NCI-H146 treated with DMSO at 0.1 percent for 48 hours (cell line): ENCODE results near the gene FHIT.

Source experiments
- DNase-seq: peaks from one replicate; lab custom pipeline; 2025; ENCODE audit not compliant: unreplicated experiment; lab: John Stamatoyannopoulos, UW

The FHIT gene

DNA sequence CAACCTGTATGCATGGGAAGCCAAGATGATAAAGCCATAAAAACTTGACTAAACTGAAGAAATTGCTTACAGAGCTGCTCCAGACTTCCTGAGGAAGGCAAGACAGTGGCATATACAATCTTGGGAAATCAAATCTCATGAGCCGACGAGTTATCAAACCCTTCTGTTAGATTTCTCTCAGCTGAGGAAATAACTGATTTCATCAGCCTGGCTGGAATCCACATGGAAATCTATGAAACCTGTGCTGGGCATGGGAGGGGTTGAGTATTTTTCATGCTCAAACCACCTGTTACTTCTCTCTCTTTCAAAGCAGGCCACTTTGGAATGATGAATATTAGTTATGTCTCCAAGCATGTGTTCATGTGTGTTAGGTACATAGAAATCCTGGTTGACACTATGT, 727.7 kb downstream of the FHIT start:
- DNase-seq = no peak

DNA sequence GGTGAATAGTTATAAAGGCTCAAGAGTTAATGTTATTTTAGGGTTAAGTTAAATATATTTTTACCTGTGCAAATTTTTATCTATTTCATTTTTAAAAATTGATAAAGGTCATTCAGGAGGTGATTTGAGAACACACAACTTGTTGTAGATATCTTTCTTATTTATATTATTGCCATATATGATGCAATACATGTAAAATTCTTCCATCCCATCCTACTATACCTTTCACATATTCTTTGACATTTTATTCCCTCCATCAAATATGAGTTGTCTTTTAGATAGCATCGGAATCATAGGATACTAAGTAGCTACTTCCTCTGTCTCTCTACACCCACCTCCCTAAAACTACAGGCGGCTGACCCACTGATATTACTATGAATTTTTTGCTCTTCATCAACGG, 734.1 kb downstream of the FHIT start:
- no peak for DNase-seq

DNA sequence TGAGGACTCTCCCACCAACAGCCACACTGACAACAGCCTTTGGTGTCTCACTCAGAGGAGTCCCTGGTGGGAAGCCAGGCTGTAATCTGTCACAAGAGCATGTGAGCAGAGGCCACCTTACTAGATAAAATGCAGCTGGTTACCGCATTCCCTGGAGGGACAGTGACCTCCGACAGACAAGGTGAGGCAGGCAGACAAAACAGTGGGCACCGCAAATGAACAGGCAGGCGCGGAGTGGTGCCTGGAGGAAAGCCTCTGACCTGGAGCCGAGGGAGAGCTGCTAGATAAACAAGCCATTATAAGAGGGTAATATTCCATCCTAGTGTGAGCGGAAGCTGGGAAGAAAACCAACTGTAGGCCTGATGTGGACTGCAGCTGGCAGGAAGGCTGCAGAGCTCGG, 736.4 kb downstream of the FHIT start:
- DNase-seq = peak; percentile 60

DNA sequence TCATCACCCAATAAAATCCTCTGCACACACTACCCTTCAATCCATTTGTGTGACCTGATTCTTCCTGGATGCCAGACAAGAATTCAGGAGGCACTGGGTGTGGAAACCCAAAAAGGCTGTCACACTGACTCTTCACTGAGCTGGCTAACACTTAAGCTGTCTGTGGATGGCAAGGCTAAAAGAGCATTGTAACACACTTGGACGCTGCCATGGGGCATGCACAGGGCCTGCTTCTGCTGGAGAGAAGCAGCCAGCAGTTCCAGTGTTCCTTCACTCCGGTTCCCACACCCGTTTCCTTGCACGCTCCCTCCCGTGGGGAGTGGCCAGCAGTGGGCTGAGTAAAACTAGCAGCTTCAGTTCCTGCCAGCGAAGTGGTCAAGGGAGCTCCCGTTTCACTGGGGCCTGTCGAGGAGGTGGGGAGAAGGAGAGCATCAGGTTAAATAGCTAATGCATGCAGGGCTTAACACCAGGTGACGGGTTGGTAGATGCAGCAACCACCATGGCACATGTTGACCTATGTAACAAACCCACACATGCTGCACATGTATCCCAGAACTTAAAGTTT, 737.1 kb downstream of the FHIT start:
- DNase-seq = no peak

DNA sequence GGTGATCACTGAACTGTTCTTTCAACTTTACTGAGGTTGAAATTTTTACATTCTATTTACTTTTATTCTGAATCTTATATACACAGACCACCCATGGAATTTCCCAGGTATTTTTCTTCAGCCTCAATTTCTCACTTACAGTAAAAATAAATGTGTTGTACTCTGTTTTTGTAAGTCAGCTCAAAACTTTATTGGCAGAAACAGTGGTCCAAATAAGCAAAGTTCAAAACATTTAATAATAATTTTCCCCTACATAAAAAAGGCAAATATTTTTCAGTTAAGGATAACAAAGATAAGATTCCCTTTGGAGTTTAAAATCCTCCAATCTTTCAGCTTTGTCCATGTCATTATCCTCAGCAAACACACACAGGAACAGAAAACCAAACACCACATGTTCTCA, 738.0 kb downstream of the FHIT start:
- DNase-seq = no peak

DNA sequence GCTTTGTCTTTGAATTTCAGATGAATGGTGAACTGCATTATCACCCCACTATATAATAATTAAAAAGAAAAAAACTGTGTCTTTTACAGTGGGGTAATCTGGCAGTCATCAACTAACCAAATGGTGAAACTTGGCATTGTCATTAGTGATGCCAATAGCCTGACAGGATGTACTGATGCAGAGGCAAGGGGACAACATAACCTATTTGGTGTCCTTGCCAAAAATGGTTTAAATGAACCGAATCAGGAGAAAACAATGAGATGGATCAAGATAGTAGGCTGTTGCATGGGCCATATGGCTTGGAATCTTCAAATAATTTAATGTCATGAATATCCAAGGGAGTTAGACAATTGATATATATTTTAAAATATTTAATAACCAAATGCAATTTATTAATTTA, 738.7 kb downstream of the FHIT start:
- no peak for DNase-seq

DNA sequence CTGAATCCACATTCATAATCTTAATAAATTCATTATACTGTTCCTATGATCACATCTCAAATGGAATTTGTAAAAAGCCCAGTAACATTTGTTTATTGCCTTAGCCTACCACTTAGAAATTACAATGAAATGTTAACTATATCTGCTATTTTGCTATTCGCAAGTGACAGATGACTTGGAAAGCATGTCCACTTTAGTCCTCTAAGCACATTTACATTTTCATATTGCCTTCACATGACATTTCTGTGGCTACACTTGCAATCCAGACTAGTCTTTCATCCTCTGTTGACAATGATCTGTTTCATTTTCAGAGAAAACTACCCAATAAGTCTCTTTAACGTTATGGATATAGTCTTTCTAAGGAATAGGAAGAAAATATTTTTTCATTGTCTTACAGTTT, 741.8 kb downstream of the FHIT start:
- no peak for DNase-seq

DNA sequence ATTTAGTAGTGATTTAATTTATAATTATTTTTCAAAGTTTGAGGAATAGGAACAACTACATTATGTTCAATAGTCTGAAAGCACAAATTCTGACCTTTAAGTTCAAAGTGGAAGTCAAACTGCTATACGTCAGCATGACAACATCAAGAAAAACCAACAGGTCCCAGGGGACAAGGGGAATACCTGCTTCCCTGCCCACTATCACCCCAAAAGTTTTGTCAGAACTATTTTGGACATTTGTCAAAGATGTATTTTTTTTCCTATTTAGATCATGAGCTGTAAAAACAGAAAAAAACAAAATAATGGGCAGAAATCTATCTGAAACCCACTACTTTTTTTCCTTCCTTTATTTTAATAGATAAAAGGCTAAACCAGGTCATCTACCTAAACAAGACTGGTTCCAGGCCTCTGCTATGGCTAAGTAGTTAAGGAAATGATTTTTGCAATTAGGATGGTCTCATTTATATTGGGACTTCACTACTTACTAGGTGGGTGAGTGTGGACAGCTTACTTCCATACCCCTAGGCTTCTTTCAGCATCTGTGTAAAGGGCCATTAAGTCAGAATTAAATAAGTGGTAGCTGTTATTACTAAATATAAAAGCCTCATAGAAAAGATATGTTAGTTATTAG, 746.3 kb downstream of the FHIT start:
- no peak for DNase-seq

DNA sequence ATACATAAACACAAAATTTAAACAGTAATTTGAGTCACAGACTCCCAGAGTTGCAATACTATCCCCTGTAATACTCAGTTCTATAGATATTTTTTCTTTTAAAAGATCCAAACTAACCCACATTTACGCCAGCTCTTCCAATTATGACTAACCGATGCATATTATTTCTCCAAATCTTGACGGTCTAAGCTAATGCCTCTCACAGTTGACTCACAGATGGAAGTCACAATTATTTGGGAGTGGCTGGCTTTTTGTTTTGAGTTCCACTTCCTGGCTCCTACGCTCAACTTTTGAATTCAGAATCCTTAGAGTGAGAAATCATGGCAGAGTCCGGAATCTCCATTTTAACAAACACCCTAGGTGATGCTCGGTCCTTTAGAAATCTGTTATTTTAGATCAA, 749.9 kb downstream of the FHIT start:
- DNase-seq = no peak

DNA sequence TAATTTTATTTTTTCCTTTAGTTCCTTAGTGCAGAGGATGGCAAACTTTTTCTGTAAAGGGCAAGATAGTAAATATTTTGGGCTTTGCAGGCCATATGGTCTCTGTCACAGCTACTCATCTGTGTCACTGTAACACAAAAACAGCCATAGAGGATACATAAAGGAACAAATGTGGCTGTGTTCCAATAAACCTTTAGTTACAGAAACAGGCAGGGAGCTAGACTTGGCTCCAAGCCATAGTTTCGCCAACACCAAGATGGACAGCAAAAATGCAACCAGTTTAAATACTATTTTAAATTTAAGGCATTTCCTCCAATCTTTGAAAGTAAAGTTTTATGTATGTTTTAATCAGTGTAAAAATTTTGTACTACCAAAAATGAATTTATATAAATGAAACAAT, 753.4 kb downstream of the FHIT start:
- DNase-seq = peak; percentile 72

DNA sequence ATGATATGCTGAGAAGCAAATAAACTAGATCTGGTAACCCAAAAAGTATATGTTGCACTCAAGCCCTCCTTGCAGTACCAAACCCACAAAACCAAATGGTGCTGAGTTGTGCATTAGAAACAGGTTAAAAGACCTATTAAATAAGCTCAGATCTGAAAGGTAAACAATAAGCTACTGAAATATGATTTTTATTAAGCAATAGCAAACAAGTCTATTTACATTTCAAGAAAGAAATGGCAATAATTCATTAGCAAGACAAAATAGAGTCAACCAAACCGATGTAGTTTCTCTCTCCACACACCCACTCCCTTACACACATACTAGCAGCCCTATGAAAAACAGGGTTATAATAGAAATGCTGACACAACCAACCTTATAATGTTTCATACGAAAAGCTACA, 760.3 kb downstream of the FHIT start:
- no peak for DNase-seq

DNA sequence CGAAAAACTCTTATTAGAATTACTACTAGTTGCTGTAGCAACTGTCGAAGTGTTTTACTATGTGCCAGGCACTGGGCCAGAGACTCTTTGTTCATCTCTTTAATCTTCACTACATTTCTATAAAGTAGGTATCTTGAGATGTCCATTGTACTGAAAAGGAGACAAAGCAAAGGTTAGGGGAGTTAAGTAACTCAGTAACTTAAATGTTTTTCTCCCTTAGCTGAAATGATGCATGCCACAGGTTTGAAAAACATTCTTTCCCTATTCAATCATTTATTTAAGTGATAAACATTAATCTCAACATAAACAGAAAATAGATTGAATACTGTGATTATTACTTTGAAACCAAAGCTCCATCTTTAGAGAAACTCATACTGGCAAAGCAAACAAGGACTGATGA, 776.2 kb downstream of the FHIT start:
- no peak for DNase-seq

DNA sequence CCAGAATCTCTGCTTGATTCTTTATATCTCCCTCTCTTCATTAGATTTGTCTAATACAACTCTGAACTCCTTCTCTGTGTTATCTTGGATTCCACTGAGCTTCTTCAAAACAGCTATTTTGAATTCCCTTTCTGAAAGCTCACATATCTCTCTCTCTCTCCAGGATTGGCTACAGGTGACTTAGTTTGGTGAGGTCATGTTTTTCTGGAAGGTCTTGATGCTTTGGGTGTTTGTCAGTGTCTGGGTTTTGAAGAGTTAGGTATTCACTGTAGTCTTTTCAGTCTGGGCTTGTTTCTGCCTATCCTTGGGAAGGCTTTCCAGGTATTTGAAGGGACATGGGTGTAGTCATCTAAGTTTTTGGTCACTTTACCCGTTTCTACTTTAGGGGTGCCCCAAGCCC, 781.8 kb downstream of the FHIT start:
- DNase-seq = no peak

DNA sequence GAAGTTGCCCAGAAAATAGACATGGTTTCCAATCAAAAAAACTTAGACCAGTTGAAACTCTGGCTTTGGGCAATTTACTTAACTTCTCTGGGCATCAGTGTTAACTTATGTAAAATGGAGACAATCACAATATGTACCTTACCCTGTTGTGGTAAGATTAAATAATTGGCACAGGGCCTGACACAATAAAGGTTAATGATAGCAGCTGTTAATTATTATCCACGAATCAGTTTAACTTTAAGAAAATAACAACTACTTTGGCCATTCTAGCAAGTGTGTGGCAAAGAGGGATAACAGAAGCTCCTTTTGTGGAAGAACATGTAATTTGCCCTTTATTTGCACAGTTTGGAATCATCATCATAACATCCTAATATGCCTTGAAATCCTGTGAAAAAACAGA, 787.6 kb downstream of the FHIT start:
- DNase-seq = no peak

DNA sequence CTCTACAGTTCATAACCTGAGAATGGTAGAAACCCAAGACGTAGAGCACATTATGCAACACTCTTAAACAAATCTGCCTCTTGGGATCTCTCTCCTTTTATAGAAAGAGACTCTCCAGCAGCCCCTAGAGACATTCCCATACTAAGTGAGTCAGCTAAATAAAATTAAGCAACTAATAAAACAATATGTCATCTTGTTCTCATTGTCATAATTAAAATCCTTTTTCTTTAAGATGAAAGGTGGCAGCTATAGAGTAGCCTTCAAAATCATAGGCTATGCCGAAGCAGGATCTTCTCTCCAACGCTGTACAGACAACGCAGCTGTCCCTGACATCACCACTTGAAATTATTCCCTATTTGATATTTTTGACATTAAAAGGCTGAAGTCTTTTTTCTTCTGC, 790.0 kb downstream of the FHIT start:
- DNase-seq = no peak

DNA sequence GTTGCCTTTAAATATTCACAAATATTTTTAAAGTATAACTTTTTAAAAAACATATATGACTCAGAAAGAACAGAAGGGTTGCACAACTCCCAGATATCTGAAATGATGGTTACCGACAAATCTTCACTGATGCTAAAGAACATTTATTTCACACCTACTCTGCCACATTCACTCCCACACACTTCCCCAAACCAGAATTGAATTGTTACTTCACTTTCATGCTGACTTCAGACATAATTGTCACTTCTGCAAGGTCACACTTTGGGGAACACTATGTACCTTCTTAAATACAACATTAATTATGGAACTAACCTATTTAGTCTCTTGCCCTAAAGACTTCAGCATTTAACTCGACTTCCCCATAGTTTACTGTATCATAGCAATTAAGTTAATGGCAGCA, 795.1 kb downstream of the FHIT start:
- DNase-seq = no peak

DNA sequence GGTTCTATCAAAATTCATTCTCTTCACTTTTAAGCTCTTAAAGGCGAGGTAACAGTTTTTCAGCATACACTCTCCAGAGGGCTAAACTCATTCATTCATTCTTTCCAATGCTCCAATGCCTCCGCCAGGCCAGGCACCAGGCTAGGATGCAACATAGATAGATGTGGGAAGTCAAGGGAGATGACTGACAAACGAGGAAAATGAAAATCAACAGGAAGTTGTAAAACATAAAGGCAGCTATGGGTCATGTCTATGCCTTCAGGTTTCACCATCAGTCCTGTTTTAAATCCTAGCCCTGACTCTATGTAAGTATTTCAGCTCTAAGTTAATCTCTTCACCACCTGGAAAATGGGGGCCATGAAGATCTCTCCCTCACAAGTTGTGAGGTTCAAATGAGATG, 797.9 kb downstream of the FHIT start:
- DNase-seq = no peak

DNA sequence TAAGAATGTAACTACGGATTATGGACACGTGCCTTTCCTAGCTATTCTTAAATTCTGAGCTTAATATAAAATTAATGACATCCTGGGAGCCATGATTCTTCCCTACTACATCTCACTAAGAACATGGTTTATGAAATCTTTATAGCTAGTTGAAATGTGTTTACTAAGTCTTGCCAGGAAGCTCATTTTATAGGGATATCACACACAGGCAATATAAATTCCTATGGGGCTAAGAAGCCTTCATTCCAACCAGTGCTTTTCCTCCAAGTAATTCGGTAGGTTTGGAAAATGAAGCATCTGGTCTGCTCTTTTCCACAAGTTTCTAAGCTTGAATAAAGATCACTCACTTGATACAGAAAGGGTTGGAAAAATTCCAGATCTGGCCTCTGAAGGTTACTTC, 802.6 kb downstream of the FHIT start:
- DNase-seq = no peak

DNA sequence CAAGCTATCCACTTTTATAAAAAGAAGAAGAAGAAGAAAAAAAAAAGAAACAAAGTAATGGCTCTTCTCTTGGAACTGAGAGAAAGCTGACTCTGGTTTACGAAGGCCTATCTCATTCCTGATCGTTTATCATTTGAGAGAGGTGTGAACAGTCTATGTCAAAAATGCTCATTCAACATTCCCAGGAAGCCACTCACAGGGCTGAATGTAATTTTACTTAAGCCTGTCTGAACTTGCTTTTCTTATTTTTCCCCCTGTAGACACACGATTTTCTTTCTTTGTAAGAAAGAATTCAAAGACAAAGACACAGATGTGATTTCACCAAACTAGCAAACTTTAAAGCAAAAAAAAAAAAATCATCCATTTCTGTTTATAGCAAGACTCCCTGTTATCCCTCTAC, 805.8 kb downstream of the FHIT start:
- no peak for DNase-seq

DNA sequence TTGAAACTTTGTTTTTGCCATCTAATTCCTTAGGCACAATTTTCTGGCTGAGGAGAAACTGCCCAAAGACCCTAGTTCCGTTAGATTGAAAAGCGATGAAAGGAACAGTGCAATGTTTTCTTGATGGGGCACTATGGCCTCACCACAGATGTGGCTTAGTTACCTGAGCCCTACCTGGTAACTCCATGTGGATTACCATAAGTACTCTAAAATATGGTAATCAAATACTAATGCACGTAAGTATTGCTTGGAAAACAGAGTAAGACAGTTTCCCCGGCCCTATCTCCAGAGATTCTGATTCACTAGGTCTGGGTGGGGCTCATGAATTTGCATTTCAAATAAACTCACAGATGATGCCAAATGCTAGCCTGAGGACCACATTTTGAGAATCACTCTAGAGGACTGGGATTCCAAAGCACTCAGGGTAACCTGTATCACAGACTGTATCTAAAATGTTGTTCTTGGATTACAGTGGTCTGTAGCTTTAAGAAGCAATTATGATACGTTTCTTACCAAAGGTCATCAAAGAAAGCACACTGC, 806.3 kb downstream of the FHIT start:
- DNase-seq = no peak

DNA sequence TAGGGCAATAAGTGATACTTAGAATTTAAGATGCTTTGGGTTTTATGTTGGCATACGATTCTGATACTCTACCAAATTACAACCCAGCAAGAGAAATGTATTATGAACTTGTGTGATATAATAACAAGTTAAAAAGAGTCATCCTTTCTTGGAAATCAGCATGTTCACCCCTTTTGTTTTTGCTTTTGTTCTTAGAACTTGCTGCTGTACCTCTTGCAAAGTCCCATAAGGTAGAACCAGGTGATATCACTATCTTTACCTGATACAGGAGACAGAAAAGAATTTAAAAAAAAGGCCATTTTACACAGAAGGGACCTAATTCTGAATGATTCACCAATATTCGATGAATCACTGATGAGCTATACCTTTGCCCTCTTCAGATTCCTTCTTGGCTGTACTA, 810.4 kb downstream of the FHIT start:
- DNase-seq = no peak

DNA sequence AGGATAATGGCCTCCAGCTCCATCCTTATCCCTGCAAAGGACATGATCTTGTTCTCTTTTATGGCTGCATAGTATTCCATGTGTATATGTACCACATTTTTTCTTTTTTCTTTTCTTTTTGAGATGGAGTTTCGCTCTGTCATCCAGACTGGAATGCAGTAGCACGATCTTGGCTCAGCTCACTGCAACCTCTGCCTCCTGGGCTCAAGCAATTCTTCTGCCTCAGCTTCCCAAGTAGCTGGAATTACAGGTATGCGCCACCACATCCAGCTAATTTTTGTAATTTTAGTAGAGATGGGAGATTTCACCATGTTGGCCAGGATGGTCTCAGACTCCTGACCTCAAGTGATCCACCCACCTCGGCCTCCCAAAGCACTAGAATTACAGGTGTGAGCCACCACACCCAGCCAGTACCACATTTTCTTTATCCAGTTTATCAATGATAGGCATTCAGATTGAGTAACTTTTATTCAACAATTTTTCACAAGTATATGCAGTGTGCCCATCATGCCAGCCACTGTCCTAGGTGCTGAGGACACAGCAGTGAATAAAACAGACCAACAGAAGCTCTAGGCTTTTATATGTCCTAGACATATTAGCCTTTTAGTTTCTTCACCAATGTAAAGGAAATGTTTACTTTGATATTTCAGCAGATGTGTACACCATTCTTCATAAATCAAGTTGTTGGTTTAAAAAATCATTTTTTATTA, 815.2 kb downstream of the FHIT start:
- DNase-seq = no peak

DNA sequence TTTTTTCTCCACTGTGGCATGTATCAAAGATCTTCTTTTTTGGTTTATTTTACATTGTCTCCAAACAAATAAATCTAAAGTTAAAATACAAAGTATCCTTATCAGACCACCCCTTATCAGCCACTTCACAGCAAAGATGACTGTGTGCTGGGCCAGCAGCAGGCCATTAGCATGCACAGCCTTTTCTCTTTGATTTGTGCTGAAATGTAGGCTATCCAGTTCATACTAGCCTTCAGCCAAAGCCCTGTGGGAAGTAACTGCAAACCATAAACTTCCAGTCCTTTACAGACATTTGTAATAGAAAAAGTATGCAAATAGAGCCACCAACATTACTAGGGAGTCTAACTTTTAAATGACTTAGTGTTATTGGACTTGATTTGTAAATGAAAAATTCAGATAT, 816.3 kb downstream of the FHIT start:
- no peak for DNase-seq
